RWPE2 (cell line): ENCODE data around the gene SIDT2.
"Not testable (repeated sequence)": the region's sequence is repeated elsewhere in the genome, so short reads cannot be mapped to it uniquely, and the experiment has no call there.

ENCODE experiments used
- ATAC-seq: fragments of 200-7000 bp; cut with Tn5 transposase; 3 replicates; pipeline ENCODE4 v1.9.1; 2021; ENCODE audit warnings: low read depth
- DNase-seq: peaks from one replicate; pipeline ENCODE4 v3.0.0-alpha.2; 2020; ENCODE audit warnings: low spot score
- H3K27ac ChIP-seq: fragments of 450-650 bp; 2 replicates; pipeline ENCODE4 v1.5.1; 2017; ENCODE audit warnings: mild to moderate bottlenecking; ENCODE audit not compliant: poor library complexity, severe bottlenecking
- H3K27me3 ChIP-seq: fragments of 250-450 bp; sonication (Bioruptor Pico); 2 replicates; pipeline ENCODE4 v1.5.1; 2021; ENCODE audit warnings: mild to moderate bottlenecking, moderate library complexity; ENCODE audit not compliant: insufficient read depth, poor library complexity, severe bottlenecking
- H3K36me3 ChIP-seq: fragments of 250-450 bp; sonication (Bioruptor Pico); 2 replicates; pipeline ENCODE4 v1.5.1; 2020; ENCODE audit warnings: low read depth, mild to moderate bottlenecking, moderate library complexity
- H3K4me1 ChIP-seq: fragments of 250-450 bp; sonication (Bioruptor Pico); 2 replicates; pipeline ENCODE4 v1.5.1; 2021; ENCODE audit warnings: mild to moderate bottlenecking, moderate library complexity; ENCODE audit not compliant: insufficient read depth, poor library complexity, severe bottlenecking
- H3K4me3 ChIP-seq: fragments of 250-450 bp; sonication (Bioruptor Pico); 2 replicates; pipeline ENCODE4 v1.5.1; 2021; ENCODE audit warnings: mild to moderate bottlenecking, moderate library complexity; ENCODE audit not compliant: severe bottlenecking
- H3K9me3 ChIP-seq: fragments of 250-450 bp; sonication (Bioruptor Pico); 2 replicates; pipeline ENCODE4 v1.5.1; 2021; ENCODE audit warnings: mild to moderate bottlenecking, moderate library complexity; ENCODE audit not compliant: severe bottlenecking
- CTCF ChIP-seq: fragments of 450-650 bp; IDR thresholded peaks from one replicate; pipeline ENCODE4 v1.5.1; 2017; ENCODE audit warnings: mild to moderate bottlenecking, moderate library complexity; ENCODE audit not compliant: poor library complexity, severe bottlenecking

The SIDT2 gene

GRCh38 chr11:117178210-117179034, at the start of gene SIDT2:
TSS of gene SIDT2 (plus strand) at chr11:117178743. CDS start at chr11:117179264, 521 bp downstream.
- H3K27ac ChIP-seq, result peak within 1 kb of the TSS; percentile 46
- no peaks in the 10 kb centered on the region for H3K36me3 ChIP-seq
- DNase-seq (peak; percentile 91), ATAC-seq (peak; percentile 93)
- peaks cover 5% of the 10 kb centered on the region for H3K4me1 ChIP-seq
- no peak for TF ChIP-seq CTCF
- no peaks in the 10 kb centered on the region for H3K9me3 ChIP-seq
- no peaks in the 10 kb centered on the region for H3K27me3 ChIP-seq
- H3K4me3 ChIP-seq, result peak within 1 kb of the TSS; percentile 43

- not testable (repeated sequence) for H3K4me3 ChIP-seq, H3K36me3 ChIP-seq, H3K27me3 ChIP-seq, H3K9me3 ChIP-seq, H3K27ac ChIP-seq, DNase-seq, ATAC-seq, H3K4me1 ChIP-seq
These were observed 48.1 kb upstream of the SIDT2 start for GRCh38 chr11:117130396-117130795.

- H3K27ac ChIP-seq, result no peak overlapping the region
These were observed 47.7 kb upstream of the SIDT2 start for GRCh38 chr11:117130879-117131278.

DNA sequence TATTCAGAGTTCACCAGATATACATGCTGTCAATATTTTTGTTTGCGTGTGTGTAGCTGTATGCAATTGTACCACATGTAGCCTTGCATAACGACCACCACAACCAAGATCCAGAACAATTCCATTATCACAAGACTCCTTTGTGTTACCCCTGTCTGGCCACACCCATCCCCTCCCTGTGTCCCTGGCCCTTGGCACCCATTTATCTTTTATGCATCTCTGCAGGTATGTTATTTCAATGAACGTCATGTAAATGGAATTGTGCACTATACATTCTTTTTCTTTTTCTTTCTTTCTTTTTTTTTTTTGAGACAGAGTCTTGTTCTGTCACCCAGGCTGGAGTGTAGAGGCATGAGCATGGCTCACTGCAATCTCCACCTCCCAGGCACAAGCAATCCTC, 44.1 kb upstream of the SIDT2 start:
- no peaks in the 10 kb centered on the region for H3K4me1 ChIP-seq
- TF ChIP-seq CTCF, result no peak
- no peak overlapping the region for H3K27ac ChIP-seq
- H3K27me3 ChIP-seq, result no peaks in the 10 kb centered on the region
- no peak for ATAC-seq
- no peaks in the 10 kb centered on the region for H3K9me3 ChIP-seq
- no peak for DNase-seq
- H3K36me3 ChIP-seq, result no peaks in the 10 kb centered on the region
- H3K4me3 ChIP-seq, result no peak overlapping the region

More at GRCh38 chr11:117130879-117131278, 47.7 kb upstream of the SIDT2 start:
- H3K36me3 ChIP-seq, result no peaks in the 10 kb centered on the region
- H3K9me3 ChIP-seq, result no peaks in the 10 kb centered on the region
- H3K27me3 ChIP-seq, result no peaks in the 10 kb centered on the region
- no peak for TF ChIP-seq CTCF
- ATAC-seq (no peak), DNase-seq (no peak)
- no peaks in the 10 kb centered on the region for H3K4me1 ChIP-seq
- H3K4me3 ChIP-seq, result no peak overlapping the region

- H3K27me3 ChIP-seq, H3K4me1 ChIP-seq, H3K9me3 ChIP-seq, DNase-seq, H3K36me3 ChIP-seq, ATAC-seq, H3K4me3 ChIP-seq, H3K27ac ChIP-seq: not testable (repeated sequence)
These were observed 43.6 kb upstream of the SIDT2 start for GRCh38 chr11:117134979-117135378.

DNA sequence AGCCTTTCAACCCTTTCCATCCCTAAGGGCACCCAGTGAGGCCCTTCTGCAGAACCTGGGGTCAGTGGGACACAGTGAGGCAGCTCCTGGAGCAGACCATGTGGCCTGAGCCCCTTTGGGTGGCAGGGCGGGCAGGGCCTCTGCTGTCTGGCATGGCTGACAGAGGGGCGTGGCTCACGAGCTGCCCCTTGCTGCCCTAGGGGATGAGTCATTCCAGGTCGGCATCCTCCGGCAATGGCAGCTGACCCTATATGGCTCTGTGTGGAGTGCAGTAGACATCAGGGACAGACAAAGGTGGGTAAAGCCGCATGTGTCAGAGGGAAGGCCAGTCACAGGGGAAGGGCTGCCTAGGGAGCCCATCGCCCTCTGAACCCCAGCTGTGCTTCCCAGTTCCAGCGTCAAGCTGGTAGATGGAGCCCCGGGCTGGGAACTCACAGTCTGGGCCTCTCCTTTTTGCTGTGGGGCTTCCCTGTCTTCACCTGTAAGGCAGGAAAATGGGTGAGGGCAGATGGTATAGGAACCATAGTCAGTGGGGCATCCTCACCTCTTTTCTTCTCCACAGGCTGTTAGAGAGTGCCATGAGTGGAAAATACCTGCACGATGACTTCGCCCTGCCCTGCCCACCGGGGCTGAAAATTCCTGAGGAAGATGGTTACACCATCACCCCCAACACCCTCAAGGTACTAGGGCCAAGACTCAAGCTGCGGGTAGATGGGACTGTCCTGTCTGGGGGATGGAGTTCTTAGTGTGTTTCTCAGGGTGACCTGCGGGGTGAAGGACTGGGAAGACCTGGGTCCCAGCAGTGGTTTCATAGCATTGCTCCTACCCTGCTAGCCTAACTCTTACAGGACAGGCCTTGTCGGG, 41.1 kb upstream of the SIDT2 start:
- not testable (repeated sequence) for H3K4me1 ChIP-seq, H3K27ac ChIP-seq, DNase-seq, H3K4me3 ChIP-seq, H3K9me3 ChIP-seq, H3K36me3 ChIP-seq, H3K27me3 ChIP-seq
- peak; percentile 85 for ATAC-seq
